ENCODE results near the gene EXOC2. TPM values are rescaled to one million over a fixed set of nuclear protein-coding genes. Genes with fewer than 3 reads are reported as not detected.

The EXOC2 gene
- total RNA-seq, 1 donor from 2014 or later, result 11.4 TPM

DNA sequence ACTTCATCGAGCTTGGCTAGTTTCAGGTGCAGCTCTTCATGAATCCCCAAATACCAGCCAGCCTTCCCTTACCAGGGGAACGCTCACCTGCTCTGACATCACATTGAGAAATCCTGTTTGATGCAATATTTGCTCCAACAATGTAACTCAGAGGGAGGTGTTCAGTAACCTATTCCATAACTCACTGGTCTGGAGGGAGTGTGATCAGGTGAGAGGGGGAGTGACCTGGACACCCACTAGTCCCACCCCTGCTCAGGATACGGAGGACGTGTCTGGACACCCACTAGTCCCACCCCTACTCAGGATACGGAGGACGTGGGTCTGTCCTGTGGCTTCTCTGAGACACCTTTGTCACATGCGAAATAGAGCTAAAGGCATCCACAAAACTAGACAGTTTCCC lies 106.4 kb downstream of the EXOC2 start:
- Histone ChIP-seq H3K36me3 (peaks cover 0 to 7% of the 10 kb centered on the region in 2 donors), H3K4me3 (no peak overlapping the region), H3K4me1 (no peaks in the 10 kb centered on the region), H3K9me3 (no peaks in the 10 kb centered on the region), H3K27me3 (no peaks in the 10 kb centered on the region), H3K27ac (no peak overlapping the region)
- TF ChIP-seq CTCF (IDR thresholded peaks at IDR 0.05), result no peak
- no peak for DNase-seq (ENCODE audit: low spot score in 2 of 2)
- intact Hi-C loops (cut with DNase I), result no loop called here

DNA sequence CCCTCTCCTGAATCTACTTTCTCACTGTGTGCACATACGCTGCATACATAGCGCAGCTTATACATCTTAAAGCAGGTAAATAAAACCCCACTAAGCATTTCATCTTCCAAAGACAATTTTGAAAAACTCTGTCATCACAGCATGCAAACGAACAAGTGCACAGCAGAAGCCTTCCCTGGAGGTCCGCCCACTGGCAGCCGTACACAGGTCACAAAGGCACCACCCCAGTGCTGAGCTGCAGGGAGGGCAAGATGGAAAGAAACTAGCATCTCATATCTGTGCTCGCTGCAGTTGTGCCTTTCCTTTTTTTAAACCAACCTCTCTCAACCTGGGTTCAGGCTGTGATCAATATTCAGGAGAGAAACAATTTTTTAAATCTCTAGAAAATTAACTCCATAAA lies 109.3 kb downstream of the EXOC2 start:
- DNase-seq (ENCODE audit: low spot score in 2 of 2), result no peak
- Histone ChIP-seq H3K4me3 (no peak overlapping the region), H3K36me3 (no peaks in the 10 kb centered on the region), H3K27me3 (no peaks in the 10 kb centered on the region), H3K4me1 (no peaks in the 10 kb centered on the region), H3K9me3 (no peaks in the 10 kb centered on the region), H3K27ac (no peak overlapping the region)
- TF ChIP-seq CTCF (IDR thresholded peaks at IDR 0.05), result no peak
- intact Hi-C loops (cut with DNase I), result no loop called here

- DNase-seq (ENCODE audit: low spot score in 2 of 2), result no peak
- H3K27me3 ChIP-seq, result no peaks in the 10 kb centered on the region
Observed at GRCh38 chr6:583116-583515, 109.8 kb downstream of the EXOC2 start.

DNA sequence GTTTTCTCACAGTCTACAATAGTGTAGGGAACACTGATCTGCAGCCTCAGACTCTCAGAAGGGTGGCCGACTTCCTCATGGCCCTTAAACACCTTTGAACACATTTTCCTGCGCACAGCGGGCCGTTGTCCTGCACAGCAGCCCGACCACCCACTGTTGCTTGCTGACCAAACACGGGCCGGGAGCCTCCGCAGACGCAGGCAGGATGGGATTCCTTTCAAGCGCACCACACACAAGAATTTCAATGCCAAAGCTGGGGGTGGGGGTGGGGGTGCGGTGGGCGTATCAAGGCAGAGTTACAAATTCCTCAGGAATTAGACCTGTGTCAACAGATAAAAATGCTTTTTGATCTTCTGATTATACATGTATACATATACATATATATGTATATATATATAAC lies 110.6 kb downstream of the EXOC2 start:
- Histone ChIP-seq H3K9me3 (no peaks in the 10 kb centered on the region), H3K36me3 (no peaks in the 10 kb centered on the region), H3K4me3 (no peak overlapping the region), H3K27me3 (no peaks in the 10 kb centered on the region), H3K4me1 (no peaks in the 10 kb centered on the region), H3K27ac (no peak overlapping the region)
- TF ChIP-seq CTCF (IDR thresholded peaks at IDR 0.05), result no peak
- intact Hi-C loops (cut with DNase I), result no loop called here
- DNase-seq (ENCODE audit: low spot score in 2 of 2), result no peak

More at GRCh38 chr6:583116-583515, 109.8 kb downstream of the EXOC2 start:
- H3K27ac ChIP-seq, result no peak overlapping the region
- no peaks in the 10 kb centered on the region for H3K9me3 ChIP-seq
- H3K4me1 ChIP-seq, result no peaks in the 10 kb centered on the region
- no peaks in the 10 kb centered on the region for H3K36me3 ChIP-seq
- H3K4me3 ChIP-seq, result no peak overlapping the region
- TF ChIP-seq CTCF (IDR thresholded peaks at IDR 0.05), result no peak
- intact Hi-C loops (cut with DNase I), result no loop called here

DNA sequence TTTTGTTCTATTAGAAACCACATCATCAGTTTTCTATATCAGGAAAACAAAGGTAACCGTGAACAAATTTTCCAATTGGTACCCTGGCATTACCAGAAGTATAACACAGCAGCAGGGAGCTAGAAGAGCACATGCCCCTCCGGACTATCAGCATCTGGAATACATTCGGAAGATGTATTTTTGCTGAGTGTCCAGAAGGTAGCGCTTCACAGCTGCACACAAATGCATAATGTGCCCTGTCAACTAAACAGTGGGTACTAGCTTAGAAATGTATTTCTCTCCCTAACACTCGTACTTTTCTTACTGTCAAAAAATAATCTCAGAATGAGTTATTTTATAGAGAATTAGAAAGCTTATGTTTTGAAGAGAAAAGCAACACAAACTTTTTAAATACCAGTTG lies 113.6 kb downstream of the EXOC2 start:
- Histone ChIP-seq H3K9me3 (no peaks in the 10 kb centered on the region), H3K4me1 (no peaks in the 10 kb centered on the region), H3K27ac (no peak overlapping the region), H3K4me3 (no peak overlapping the region), H3K36me3 (peaks cover 0 to 6% of the 10 kb centered on the region in 2 donors), H3K27me3 (no peaks in the 10 kb centered on the region)
- TF ChIP-seq CTCF (IDR thresholded peaks at IDR 0.05), result no peak
- no peak for DNase-seq (ENCODE audit: low spot score in 2 of 2)
- intact Hi-C loops (cut with DNase I), result no loop called here

- TF ChIP-seq CTCF (IDR thresholded peaks at IDR 0.05), result no peak
- intact Hi-C loops (cut with DNase I), result no loop called here
- H3K4me1 ChIP-seq, result no peaks in the 10 kb centered on the region
- H3K9me3 ChIP-seq, result no peaks in the 10 kb centered on the region
- H3K27ac ChIP-seq, result no peak overlapping the region
- no peak overlapping the region for H3K4me3 ChIP-seq
- DNase-seq (ENCODE audit: low spot score in 2 of 2), result no peak
- H3K36me3 ChIP-seq, result peaks cover 0 to 24% of the 10 kb centered on the region in 2 donors
- H3K27me3 ChIP-seq, result no peaks in the 10 kb centered on the region
Observed at GRCh38 chr6:572596-573265, 120.2 kb downstream of the EXOC2 start.
